K562 (cell line): ENCODE measurements around the gene PLEKHA8. TPM values are rescaled to one million over a fixed set of nuclear protein-coding genes. Genes with fewer than 3 reads are reported as not detected.
A peak's percentile ranks its signal among the peaks of the same experiment; 100 is the strongest.

Experiments
- ATF7 ChIP-seq: fragments of 450-650 bp; IDR thresholded peaks from 2 replicates; pipeline ENCODE4 v1.7.1; 2014; ENCODE audit warnings: mild to moderate bottlenecking, moderate library complexity
- E2F5 ChIP-seq: sonication (generic); formaldehyde crosslinking; IDR thresholded peaks from 2 replicates; pipeline ENCODE4 v1.8.0; 2022; ENCODE audit warnings: mild to moderate bottlenecking, missing genetic modification reagents
- EP400 ChIP-seq: fragments of 450-650 bp; IDR thresholded peaks from 2 replicates; pipeline ENCODE4 v1.6.1; 2017; ENCODE audit warnings: antibody characterized with exemption, mild to moderate bottlenecking, moderate library complexity
- EWSR1 ChIP-seq: fragments of 450-650 bp; IDR thresholded peaks from 2 replicates; pipeline ENCODE4 v1.6.1; 2018; ENCODE audit warnings: borderline replicate concordance, mild to moderate bottlenecking, low read depth, moderate library complexity; ENCODE audit not compliant: partially characterized antibody
- HCFC1 ChIP-seq: IDR thresholded peaks from 2 replicates; pipeline ENCODE4 v1.6.1; 2012; ENCODE audit warnings: low read depth, low read length, improper control_type of control experiment
- HDAC6 ChIP-seq: IDR thresholded peaks from 2 replicates; pipeline ENCODE4 v1.6.1; 2012; ENCODE audit warnings: low read depth, mild to moderate bottlenecking, control low read depth, inconsistent platforms, low read length, moderate library complexity
- MEF2D ChIP-seq: conservative IDR thresholded peaks from 2 replicates; pipeline ENCODE4 v1.6.1; 2016; ENCODE audit warnings: low read depth, missing genetic modification characterization, missing compliant biosample characterization
- PTRF ChIP-seq: fragments of 450-650 bp; IDR thresholded peaks from 2 replicates; pipeline ENCODE4 v1.6.1; 2016; ENCODE audit warnings: mild to moderate bottlenecking, missing genetic modification characterization, missing compliant biosample characterization
- STAT5B ChIP-seq: fragments of 250-450 bp; sonication (Bioruptor Pico); IDR thresholded peaks from 2 replicates; pipeline ENCODE4 v1.8.0; 2021; ENCODE audit warnings: mild to moderate bottlenecking, inconsistent platforms
- YBX1 ChIP-seq: fragments of 450-650 bp; IDR thresholded peaks from 2 replicates; pipeline ENCODE4 v1.7.1; 2016; ENCODE audit warnings: mild to moderate bottlenecking
- ZNF347 ChIP-seq: fragments of 450-650 bp; formaldehyde crosslinking; IDR thresholded peaks from 2 replicates; pipeline ENCODE4 v1.4.0; 2020; ENCODE audit warnings: low read depth, mild to moderate bottlenecking, moderate library complexity
- ZNF354B ChIP-seq: fragments of 250-450 bp; sonication (Bioruptor Pico); IDR thresholded peaks from 2 replicates; pipeline ENCODE4 v1.4.0; 2020
- ZNF408 ChIP-seq: fragments of 250-450 bp; sonication (Bioruptor Pico); IDR thresholded peaks from 2 replicates; pipeline ENCODE4 v1.4.0; 2020; ENCODE audit warnings: low read depth, mild to moderate bottlenecking, moderate library complexity
- ZNF717 ChIP-seq: fragments of 250-450 bp; sonication (Bioruptor Pico); IDR thresholded peaks from 2 replicates; pipeline ENCODE4 v1.5.0; 2021
- ZNF75A ChIP-seq: fragments of 450-650 bp; formaldehyde crosslinking; IDR thresholded peaks from 2 replicates; pipeline ENCODE4 v1.4.0; 2020; ENCODE audit warnings: mild to moderate bottlenecking
- ZNF780A ChIP-seq: fragments of 250-450 bp; sonication (Bioruptor Pico); IDR thresholded peaks from 2 replicates; pipeline ENCODE4 v1.5.0; 2021; ENCODE audit warnings: mild to moderate bottlenecking
- polyA plus RNA-seq, 8 experiments: library from polyadenylated mRNA; depleted of rRNA in 4 of 8; stranded (reverse) in 5 of 8; unstranded in 3 of 8; fragments of >200 nt; fragmentation: Nextera tagmentation in 2 of 8; fragmentation: Illumina TruSeq in 1 of 8; extraction: Ambion mirVana in 2 of 8; extraction: Trizol in 1 of 8; gene quantifications; 2 replicates each; pipeline versions ENCODE4 v1.2.1 to v1.2.3, GENCODE V29; 2011 to 2014; ENCODE audit warnings: inconsistent platforms in 1 of 8, missing spikeins in 1 of 8
- total RNA-seq, 7 experiments: library from RNA; depleted of rRNA in 6 of 7; stranded (reverse); fragments of >200 nt in 6 of 7; fragmentation: Illumina TruSeq in 2 of 7; extraction: Trizol in 2 of 7; gene quantifications; 2 replicates each; pipeline versions ENCODE4 v1.2.1 to v1.2.3, GENCODE V29; 2011 to 2021; ENCODE audit warnings: low replicate concordance in 1 of 7
- TF ChIP-seq, protein P1 (sequence below): IDR thresholded peaks from 3 replicates; pipeline ENCODE4 v1.6.1; 2011; ENCODE audit warnings: borderline replicate concordance, mild to moderate bottlenecking, moderate library complexity; ENCODE audit not compliant: insufficient read length; ENCODE audit errors: extremely low read depth
- TF ChIP-seq, protein P2 (sequence below): fragments of 250-450 bp; sonication (Bioruptor Pico); IDR thresholded peaks from 2 replicates; pipeline ENCODE4 v1.8.0; 2022; ENCODE audit warnings: moderate library complexity, mild to moderate bottlenecking, inconsistent platforms
- TF ChIP-seq, protein P3 (sequence below): IDR thresholded peaks from 2 replicates; pipeline ENCODE4 v1.6.1; 2016; ENCODE audit warnings: missing genetic modification characterization, missing compliant biosample characterization

Gene PLEKHA8
- total and polyA plus RNA-seq, 9 of the 15 experiments (the other 6 are each of a cell fraction or from before 2014, with no cell fraction given) = 3.2 to 16.3 (median 11.8) TPM

DNA sequence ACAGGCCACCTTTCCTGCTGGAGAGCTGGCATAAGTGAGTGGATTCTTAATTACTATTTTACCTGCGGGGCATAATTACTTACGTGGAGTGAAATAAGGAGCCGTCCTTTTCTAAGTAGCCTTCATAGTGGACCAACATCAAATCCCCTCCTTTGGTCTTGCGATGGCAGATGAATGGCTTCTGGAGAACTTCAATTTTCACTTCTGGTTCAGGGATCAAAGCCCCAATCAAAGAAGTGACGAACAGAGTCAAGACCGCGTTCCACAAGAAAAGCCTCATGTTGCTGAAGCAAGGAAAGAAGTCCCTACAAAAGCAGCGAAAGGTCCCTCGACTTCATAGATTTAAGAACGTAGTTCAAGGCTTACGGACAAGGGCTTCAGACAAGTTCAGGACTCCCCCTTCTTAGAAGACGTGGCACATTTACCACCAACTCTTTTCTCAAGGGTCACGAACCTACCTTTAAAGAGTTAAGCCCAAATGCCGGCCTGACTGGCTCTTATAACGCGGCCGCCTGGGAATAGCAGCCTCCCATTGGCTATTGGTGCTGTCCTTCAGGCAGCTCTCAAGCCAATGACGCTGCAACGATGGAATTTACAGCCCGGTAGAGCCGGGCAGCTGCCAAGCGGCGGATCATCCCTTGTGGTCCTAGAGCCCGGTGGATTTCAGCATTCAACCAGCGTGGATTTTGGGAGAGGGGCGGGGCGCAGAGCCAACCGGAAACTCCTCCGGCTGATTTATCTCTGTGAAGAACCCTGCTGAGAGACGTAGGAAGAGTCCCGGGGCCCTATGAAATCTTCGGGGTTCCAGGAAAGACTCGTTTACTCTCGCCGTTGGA is 1.8 kb upstream of the PLEKHA8 start, which contains the start of gene FKBP14 (continued):
- peak; percentile 90 for TF ChIP-seq ATF7
- peak; percentile 59; the same call in 1 of the 2 replicates for TF ChIP-seq HCFC1
- TF ChIP-seq HDAC6 = no peak
- no peak for TF ChIP-seq ZNF717
- no peak for TF ChIP-seq ZNF75A (CRISPR knock-in tag)
- TF ChIP-seq EWSR1 = no peak
- TF ChIP-seq ZNF408 (CRISPR knock-in tag) = no peak
- no peak for TF ChIP-seq MEF2D
- TF ChIP-seq E2F5 = no peak
- no peak for TF ChIP-seq ZNF780A
- no peak for TF ChIP-seq YBX1
- TF ChIP-seq, protein P1, sequence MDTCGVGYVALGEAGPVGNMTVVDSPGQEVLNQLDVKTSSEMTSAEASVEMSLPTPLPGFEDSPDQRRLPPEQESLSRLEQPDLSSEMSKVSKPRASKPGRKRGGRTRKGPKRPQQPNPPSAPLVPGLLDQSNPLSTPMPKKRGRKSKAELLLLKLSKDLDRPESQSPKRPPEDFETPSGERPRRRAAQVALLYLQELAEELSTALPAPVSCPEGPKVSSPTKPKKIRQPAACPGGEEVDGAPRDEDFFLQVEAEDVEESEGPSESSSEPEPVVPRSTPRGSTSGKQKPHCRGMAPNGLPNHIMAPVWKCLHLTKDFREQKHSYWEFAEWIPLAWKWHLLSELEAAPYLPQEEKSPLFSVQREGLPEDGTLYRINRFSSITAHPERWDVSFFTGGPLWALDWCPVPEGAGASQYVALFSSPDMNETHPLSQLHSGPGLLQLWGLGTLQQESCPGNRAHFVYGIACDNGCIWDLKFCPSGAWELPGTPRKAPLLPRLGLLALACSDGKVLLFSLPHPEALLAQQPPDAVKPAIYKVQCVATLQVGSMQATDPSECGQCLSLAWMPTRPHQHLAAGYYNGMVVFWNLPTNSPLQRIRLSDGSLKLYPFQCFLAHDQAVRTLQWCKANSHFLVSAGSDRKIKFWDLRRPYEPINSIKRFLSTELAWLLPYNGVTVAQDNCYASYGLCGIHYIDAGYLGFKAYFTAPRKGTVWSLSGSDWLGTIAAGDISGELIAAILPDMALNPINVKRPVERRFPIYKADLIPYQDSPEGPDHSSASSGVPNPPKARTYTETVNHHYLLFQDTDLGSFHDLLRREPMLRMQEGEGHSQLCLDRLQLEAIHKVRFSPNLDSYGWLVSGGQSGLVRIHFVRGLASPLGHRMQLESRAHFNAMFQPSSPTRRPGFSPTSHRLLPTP = no peak
- no peak for TF ChIP-seq STAT5B (CRISPR knock-in tag)
- TF ChIP-seq, protein P2, sequence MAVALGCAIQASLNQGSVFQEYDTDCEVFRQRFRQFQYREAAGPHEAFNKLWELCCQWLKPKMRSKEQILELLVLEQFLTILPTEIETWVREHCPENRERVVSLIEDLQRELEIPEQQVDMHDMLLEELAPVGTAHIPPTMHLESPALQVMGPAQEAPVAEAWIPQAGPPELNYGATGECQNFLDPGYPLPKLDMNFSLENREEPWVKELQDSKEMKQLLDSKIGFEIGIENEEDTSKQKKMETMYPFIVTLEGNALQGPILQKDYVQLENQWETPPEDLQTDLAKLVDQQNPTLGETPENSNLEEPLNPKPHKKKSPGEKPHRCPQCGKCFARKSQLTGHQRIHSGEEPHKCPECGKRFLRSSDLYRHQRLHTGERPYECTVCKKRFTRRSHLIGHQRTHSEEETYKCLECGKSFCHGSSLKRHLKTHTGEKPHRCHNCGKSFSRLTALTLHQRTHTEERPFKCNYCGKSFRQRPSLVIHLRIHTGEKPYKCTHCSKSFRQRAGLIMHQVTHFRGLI (CRISPR knock-in tag) = no peak
- TF ChIP-seq, protein P3, sequence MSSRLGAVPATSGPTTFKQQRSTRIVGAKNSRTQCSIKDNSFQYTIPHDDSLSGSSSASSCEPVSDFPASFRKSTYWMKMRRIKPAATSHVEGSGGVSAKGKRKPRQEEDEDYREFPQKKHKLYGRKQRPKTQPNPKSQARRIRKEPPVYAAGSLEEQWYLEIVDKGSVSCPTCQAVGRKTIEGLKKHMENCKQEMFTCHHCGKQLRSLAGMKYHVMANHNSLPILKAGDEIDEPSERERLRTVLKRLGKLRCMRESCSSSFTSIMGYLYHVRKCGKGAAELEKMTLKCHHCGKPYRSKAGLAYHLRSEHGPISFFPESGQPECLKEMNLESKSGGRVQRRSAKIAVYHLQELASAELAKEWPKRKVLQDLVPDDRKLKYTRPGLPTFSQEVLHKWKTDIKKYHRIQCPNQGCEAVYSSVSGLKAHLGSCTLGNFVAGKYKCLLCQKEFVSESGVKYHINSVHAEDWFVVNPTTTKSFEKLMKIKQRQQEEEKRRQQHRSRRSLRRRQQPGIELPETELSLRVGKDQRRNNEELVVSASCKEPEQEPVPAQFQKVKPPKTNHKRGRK (tag) = no peak
- TF ChIP-seq ZNF347 = no peak
- no peak for TF ChIP-seq ZNF354B (CRISPR knock-in tag)
- no peak for TF ChIP-seq PTRF (tag)
- peak; percentile 92 for TF ChIP-seq EP400
